Measurements from ENCODE around the gene GAS2L3. TPM values are rescaled to one million over a fixed set of nuclear protein-coding genes. Genes with fewer than 3 reads are reported as not detected.

Gene GAS2L3
- total RNA-seq, 1 experiment from 2014 or later, result 29.9 TPM

GRCh38 chr12:100529756-100530350 is 43.6 kb upstream of the GAS2L3 start:
- no peak for TF ChIP-seq CTCF (IDR thresholded peaks at IDR 0.05; ENCODE audit: unreplicated experiment)
- no peak overlapping the region for H3K4me3 Mint-ChIP-seq (ENCODE audit: unreplicated experiment)

DNA sequence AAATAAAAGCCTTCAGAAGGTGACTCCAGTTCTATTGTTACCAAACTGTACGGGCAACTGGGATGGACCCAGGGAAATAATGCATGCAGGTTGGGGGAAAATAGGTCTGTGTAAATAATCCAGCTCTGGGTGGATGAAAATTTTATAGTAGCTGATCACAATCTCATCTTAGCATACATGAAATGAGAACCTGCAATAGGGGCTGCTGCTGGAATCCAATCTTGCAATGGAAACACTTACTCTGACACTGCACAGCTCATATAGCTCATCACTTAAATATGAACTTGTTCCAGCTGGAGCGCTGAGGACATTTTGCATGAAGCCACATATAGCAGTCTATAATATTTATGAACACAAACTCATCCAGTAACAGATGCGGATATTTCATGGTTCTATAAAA is 40.1 kb upstream of the GAS2L3 start:
- Mint-ChIP-seq H3K27ac (ENCODE audit: low read depth, unreplicated experiment) (no peak overlapping the region), H3K36me3 (ENCODE audit: insufficient read depth, unreplicated experiment) (no peaks in the 10 kb centered on the region), H3K4me1 (ENCODE audit: insufficient read depth, unreplicated experiment) (no peaks in the 10 kb centered on the region), H3K4me3 (ENCODE audit: unreplicated experiment) (no peak overlapping the region), H3K9me3 (ENCODE audit: unreplicated experiment) (no peaks in the 10 kb centered on the region), H3K27me3 (ENCODE audit: insufficient read depth, unreplicated experiment) (peaks cover 54% of the 10 kb centered on the region)
- BruUV-seq (replicated peaks), result no TSS peak
- TF ChIP-seq CTCF (IDR thresholded peaks at IDR 0.05; ENCODE audit: unreplicated experiment), result no peak
- intact Hi-C loops (cut with micrococcal nuclease), result no loop called here
- ChIA-PET POLR2A (no interaction called here), CTCF (interaction anchor here (0.6 to 0.9 kb wide), 2 partner anchors 129 to 1523 kb away, joined by 3 to 5 read pairs; no protein-coding TSS in a partner anchor)
- no peak for DNase-seq (ENCODE audit: unreplicated experiment)

More at GRCh38 chr12:100529756-100530350, 43.6 kb upstream of the GAS2L3 start:
- no peak overlapping the region for H3K27ac Mint-ChIP-seq (ENCODE audit: low read depth, unreplicated experiment)
- DNase-seq (ENCODE audit: unreplicated experiment), result no peak
- H3K9me3 Mint-ChIP-seq (ENCODE audit: unreplicated experiment), result no peaks in the 10 kb centered on the region
- ChIA-PET POLR2A (no interaction called here), CTCF (no interaction called here)
- intact Hi-C loops (cut with micrococcal nuclease), result no loop called here
- BruUV-seq (replicated peaks), result no TSS peak
- H3K36me3 Mint-ChIP-seq (ENCODE audit: insufficient read depth, unreplicated experiment), result no peaks in the 10 kb centered on the region
- no peaks in the 10 kb centered on the region for H3K4me1 Mint-ChIP-seq (ENCODE audit: insufficient read depth, unreplicated experiment)
- H3K27me3 Mint-ChIP-seq (ENCODE audit: insufficient read depth, unreplicated experiment), result peaks cover 53% of the 10 kb centered on the region

GRCh38 chr12:100534625-100535227 is 38.8 kb upstream of the GAS2L3 start:
- BruUV-seq (replicated peaks), result no TSS peak
- CTCF ChIA-PET, result interaction anchor here (1.1 kb wide), 1 partner anchor 114 kb away, joined by 3 read pairs; no protein-coding TSS in a partner anchor
- intact Hi-C loops (cut with micrococcal nuclease), result no loop called here
- POLR2A ChIA-PET, result no interaction called here
- DNase-seq (ENCODE audit: unreplicated experiment), result no peak
- no peak overlapping the region for H3K4me3 Mint-ChIP-seq (ENCODE audit: unreplicated experiment)
- no peak for TF ChIP-seq CTCF (IDR thresholded peaks at IDR 0.05; ENCODE audit: unreplicated experiment)
- no peaks in the 10 kb centered on the region for H3K36me3 Mint-ChIP-seq (ENCODE audit: insufficient read depth, unreplicated experiment)
- H3K27me3 Mint-ChIP-seq (ENCODE audit: insufficient read depth, unreplicated experiment), result peaks cover 46% of the 10 kb centered on the region
- H3K9me3 Mint-ChIP-seq (ENCODE audit: unreplicated experiment), result no peaks in the 10 kb centered on the region
- H3K27ac Mint-ChIP-seq (ENCODE audit: low read depth, unreplicated experiment), result no peak overlapping the region
- H3K4me1 Mint-ChIP-seq (ENCODE audit: insufficient read depth, unreplicated experiment), result no peaks in the 10 kb centered on the region

GRCh38 chr12:100539202-100539601 is 34.3 kb upstream of the GAS2L3 start:
- intact Hi-C loops (cut with micrococcal nuclease), result no loop called here
- peaks cover 26% of the 10 kb centered on the region for H3K27me3 Mint-ChIP-seq (ENCODE audit: insufficient read depth, unreplicated experiment)
- no peaks in the 10 kb centered on the region for H3K9me3 Mint-ChIP-seq (ENCODE audit: unreplicated experiment)
- H3K4me3 Mint-ChIP-seq (ENCODE audit: unreplicated experiment), result no peak overlapping the region
- no peak overlapping the region for H3K27ac Mint-ChIP-seq (ENCODE audit: low read depth, unreplicated experiment)
- peak; percentile 67 for DNase-seq (ENCODE audit: unreplicated experiment)
- ChIA-PET CTCF (interaction anchor here (0.6 to 1.2 kb wide), 4 partner anchors 11 to 309 kb away, joined by 3 to 4 read pairs (median 4); no protein-coding TSS in a partner anchor), POLR2A (no interaction called here)
- no peak for TF ChIP-seq CTCF (IDR thresholded peaks at IDR 0.05; ENCODE audit: unreplicated experiment)
- H3K36me3 Mint-ChIP-seq (ENCODE audit: insufficient read depth, unreplicated experiment), result no peaks in the 10 kb centered on the region
- H3K4me1 Mint-ChIP-seq (ENCODE audit: insufficient read depth, unreplicated experiment), result no peaks in the 10 kb centered on the region
- BruUV-seq (replicated peaks), result no TSS peak

All from MCF 10A (cell line).